ENCODE data around the gene LHB. TPM values are rescaled to one million over a fixed set of nuclear protein-coding genes. Genes with fewer than 3 reads are reported as not detected.

Gene LHB
- polyA plus RNA-seq, 1 donor = not detected

DNA sequence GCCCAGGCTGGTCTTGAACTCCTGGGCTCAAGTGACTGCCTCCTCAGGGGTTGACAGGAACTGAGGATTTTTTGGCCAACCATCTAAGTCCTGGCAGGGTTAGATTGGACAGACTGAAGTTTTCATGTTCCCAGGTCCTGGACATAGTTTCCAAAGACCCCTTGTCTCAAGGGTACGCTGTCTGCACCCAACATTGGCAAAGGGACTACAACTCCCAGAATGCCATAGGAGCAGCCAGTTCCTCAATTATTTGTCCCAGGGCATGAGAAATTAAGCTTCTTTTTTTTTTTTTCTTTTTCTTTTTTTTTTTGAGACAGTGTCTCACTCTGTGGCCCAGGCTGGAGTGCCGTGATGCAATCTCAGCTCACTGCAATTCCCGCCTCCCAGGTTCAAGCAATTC, 30.7 kb downstream of the LHB start:
- no peak for DNase-seq (ENCODE audit: low read depth)

DNA sequence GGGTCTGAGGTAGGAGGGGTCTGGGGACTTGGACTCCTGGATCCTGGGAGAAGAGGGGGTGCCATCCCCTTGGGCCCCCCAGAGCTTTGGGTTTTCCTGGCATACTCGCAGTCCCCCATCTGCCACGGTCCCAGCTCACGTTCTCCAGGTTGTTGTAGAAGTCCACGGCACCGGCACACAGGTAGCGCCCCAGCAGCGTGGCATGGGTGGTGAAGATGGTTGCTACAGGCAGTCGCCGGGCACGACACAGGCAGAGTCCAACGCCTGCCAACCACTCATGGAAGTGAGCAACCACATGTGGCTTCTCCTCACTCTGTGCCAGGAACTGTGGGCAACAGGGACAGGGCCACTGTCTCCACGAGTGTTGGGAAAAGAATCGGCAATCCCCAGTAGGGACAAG, 31.2 kb downstream of the LHB start:
- DNase-seq (ENCODE audit: low read depth) = no peak

DNA sequence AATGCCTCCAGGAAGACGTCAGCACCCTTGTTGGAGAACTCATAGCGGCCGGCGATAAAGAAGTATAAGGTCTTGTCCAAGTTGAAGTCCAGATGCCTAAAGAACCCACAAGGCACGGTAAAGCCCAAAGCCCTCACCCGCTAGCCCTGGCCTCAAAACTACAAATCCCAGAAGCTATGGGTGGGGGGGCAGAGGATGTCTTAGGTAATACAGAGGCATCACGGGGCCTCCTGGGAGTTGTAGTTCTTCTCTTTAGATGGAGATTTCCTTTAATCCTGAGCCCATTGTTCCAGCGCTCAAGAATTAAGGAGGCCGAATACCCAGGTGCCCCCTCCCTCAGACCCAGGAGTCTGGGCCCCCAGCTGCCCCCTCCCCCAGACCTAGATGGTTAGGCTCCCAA, 34.6 kb downstream of the LHB start:
- DNase-seq (ENCODE audit: low read depth) = no peak

DNA sequence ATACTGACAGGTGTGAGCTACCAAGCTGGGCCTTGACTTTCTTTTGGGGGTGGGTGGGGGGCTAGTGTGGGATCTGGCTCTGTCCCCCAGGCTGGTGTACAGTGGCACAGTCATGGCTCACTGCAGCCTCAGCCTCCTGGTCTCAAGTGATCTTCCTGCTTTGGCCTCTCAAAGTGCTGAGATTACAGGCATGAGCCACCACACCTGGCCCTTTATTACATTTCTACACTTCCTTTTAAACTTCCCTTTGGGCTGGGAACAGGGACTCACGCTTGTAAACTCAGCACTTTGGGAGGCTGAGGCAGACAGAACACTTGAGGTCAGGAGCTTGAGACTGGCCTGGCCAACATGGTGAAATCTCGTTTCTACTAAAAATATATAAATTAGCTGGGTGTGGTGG, 39.8 kb downstream of the LHB start:
- no peak for DNase-seq (ENCODE audit: low read depth)

DNA sequence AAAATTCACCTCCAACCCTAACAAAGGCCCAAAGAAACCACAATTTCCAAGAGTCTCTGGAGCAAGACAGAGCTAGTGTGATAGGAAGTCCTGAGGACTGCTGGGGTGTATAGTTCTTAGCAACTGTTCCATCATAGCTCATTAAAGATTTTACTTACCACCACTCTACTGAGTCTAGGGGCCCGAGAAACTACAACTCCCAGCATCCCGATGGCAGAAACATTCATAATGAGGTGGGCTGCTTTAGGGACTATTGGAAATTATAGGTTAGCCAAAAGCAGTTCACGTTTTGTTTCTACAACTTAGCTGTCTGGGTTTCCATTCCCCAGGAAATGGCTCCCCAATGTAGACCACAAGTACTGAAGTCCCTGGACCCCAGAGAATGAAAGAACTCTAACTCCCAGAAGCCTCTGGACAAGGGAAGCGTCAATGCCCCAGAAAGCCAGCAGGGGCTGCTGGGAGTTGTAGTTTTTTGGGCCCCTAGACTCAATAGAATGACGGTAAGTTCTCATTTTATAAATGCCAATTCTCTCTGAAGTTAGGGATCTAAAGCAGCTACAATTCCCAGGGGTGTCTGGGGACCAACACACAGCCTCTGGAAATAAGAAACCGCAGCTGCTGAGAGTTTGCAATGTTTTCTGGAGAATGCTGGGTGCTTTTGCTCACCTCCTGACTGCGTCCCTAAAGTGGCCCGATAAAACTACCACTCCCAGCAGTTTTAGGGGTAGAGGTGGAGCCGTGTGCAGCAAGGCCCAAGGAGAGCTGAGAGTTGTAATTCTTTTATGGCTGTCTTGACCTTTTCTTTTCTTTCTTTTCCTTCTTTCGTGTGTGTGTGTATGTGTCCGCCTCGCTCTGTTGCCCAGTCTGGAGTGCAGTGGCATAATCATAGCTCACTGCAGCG, 40.7 kb downstream of the LHB start:
- no peak for DNase-seq (ENCODE audit: low read depth)

DNA sequence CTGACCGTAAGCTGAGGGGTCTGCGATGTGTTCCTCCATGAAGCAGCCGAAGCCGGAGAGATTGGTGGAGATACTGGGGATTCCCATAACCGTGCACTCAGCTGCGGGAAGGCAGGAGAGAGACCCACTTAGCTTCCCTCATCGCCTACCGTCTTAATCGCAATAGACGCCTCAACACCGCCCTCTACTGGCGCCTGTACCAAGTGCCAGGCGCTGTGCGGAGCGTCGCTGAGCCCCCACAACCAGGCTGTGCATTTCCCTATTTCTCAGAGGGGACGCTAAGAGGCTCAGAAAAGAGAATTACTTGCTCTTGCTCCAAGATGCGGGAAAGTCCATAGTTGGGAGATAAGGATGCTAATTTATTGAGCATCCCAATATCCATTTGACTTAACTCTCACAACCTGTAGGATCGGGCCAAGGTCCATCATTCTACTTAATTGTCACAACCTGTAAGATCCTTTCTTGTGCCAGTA, 45.9 kb downstream of the LHB start:
- DNase-seq (ENCODE audit: low read depth) = no peak

DNA sequence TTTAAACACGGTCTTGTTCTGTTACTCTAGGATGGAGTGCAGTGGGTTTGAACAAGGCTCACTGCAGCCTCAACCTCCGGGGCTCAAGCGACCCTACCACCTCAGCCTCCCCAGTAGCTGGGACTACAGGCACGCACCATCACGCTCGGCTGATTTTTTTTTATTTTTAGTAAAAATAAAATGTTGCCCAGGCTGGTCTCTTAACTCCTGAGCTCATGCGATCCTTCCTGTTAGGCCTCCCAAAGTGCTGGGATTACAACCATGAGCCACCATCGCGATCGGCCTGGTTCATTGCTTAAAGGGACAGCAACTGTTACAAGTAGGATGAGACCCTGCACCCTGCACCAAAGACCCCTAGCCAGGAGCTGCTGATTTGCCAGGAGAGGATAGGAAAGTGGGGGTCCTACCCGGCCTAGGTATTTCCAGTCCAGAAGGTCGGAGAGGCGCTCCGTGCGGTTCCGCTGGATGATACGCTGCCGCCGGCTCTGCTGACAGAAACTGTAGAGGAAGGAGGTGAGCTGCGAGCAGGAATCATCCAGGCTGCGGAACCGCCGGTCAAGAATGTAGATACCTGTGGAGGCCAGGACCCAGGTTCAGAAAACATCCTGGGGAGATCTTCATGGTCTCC, 46.6 kb downstream of the LHB start:
- no peak for DNase-seq (ENCODE audit: low read depth)

DNA sequence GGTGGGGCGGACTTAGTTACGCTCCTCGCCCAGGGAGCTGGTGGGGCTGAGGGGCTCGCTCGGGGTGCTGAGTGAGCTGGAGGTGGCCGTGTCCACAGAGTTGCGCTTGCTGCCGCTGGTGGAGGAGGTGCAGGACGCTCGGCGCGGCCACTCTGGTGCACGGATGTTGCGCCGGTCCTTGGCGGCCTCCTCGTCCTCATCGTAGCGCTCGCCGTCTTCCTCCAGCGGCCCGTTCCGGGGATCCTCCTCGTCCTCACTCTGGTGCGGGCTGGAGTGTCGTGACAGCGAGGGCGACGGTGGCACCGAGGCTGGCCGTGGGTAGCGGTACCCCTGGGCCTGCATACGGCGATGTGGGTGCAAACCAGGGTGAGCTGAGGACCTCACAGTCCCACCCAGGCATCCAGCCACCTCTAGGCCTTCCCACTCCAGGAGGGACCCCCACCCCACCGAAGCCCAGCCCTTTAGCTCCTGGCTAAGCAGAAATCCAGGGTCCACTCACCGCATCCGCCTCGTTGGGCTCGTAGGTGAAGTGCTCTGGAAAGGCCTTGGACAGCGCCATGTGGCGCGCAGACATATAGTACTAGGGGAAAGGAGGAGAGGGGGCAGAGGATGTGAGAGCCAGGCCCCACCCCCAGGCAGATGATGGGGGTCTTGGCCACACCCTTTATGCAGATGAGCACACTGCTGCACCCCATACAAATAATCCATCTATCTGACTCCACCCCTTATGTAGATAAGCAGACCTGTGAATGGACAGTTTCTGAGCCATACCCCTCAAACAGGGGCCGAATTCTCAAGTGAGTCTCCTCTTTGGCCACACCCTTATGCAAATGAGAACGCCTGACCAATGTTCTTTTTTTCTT, 47.4 kb downstream of the LHB start:
- no peak for DNase-seq (ENCODE audit: low read depth)

DNA sequence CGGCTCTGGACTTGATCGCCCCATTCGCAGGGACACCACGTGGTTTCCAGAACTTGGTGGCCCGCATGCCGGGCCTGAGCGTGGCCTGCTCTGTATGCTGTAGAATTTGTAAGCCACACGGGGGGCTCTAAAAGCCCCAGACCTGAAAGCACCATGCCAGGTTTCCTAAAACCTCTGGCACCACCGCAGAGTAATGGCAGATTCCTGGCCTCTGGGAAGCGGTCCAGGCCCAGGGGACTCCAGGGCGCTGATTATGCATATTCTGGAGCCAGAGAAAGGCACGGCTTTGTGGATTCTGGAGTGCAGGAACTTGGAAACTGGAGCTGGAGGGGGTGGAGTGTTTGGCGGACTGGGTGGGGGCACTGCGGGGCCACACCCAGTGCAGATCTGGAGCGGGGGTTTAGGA, 48.1 kb downstream of the LHB start:
- DNase-seq (ENCODE audit: low read depth) = no peak

DNA sequence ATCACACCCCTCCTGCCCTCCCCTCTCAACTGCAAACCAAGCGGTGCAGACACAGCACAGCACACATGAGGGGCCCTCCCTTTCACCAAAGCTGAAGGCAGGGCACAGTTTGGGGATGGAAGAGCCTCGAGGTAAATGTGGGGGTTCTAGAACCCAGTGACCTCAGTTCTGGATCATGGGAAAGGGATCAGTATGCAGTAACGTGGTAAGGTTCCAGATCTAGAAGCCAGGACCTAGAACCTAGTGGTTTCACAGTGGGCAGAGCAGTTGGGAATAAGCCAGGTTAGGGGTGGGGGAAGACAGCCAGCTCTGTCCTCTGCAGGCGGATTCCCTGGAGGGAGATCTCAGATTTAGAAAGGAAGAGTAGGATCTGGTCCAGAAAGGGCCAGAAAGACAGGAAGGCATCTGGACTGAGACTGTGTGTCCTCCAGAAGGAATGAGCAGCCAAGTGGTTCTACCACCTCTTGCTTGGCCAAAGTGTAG, 48.7 kb downstream of the LHB start:
- DNase-seq (ENCODE audit: low read depth) = no peak

DNA sequence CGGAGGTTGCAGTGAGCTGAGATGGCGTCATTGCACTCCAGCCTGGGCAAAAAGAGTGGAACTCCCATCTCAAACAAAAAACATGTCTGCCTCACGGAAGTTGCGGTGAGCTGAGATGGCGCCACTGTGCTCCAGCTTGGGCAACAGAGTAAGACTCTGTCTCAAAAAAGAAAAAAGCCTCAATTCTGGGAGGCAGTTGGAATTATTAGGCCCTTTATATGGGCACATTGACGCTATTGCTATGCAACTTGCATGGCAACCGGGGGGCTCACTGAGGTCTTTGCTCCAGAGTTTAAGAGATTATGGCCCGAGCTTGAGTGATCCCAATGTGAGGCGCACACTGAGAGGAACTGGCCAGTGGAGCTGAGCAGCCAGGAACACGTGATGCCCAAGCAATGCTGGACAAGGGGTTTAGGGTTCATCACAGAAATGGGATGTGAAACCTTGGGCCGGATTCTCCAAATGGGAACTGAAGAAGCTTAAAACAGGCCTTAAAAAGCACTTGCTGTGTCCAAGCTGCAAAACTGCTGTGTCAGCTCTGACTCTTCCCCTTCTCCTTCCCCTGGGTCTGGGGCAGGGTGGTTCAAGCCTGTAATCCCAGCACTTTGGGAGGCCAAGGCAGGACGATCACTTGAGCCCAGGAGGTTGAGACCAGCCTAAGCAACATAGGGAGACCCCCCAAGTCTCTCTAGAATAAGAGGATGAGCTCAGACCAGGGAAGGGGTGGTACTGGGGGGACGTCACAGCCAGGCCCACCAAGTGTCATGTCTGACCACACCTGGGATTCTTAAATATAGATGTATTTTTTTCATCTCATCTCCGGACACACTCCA, 49.3 kb downstream of the LHB start:
- DNase-seq (ENCODE audit: low read depth) = no peak

DNA sequence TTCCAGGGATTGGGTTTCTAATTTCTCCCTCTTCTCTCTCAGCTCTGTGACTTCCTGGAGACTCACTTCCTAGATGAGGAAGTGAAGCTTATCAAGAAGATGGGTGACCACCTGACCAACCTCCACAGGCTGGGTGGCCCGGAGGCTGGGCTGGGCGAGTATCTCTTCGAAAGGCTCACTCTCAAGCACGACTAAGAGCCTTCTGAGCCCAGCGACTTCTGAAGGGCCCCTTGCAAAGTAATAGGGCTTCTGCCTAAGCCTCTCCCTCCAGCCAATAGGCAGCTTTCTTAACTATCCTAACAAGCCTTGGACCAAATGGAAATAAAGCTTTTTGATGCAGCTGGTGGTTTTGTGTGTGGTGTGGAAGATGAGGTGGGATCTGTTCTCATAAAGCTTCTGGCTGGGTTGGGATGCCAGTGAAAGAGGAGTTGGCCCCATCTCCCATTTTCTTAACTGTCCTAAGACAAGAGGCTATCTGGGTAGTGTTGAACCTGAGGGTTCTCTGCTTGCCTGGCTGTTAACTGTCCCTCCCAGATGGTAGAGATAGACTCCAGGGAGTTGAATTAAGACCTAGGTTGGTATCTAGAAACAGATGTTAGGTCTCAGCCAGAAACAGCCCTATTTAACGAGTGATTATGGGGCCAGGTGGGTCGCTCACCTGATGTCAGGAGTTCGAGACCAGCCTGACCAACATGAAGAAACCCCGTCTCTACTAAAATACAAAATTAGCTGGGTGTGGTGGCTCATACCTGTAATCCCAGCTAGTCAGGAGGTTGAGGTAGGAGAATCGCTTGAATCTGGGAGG, 50.1 kb downstream of the LHB start:
- no peak for DNase-seq (ENCODE audit: low read depth)

Other genes with a start within 250 kb of the LHB start
- 25.6 TPM for gene BCAT2, start 206.1 kb downstream of the LHB start, polyA plus RNA-seq (ENCODE audit: insufficient read length)
- gene HSD17B14, start 180.6 kb downstream of the LHB start, polyA plus RNA-seq (ENCODE audit: insufficient read length) = 3.1 TPM
- gene PLEKHA4, start 148.5 kb downstream of the LHB start, polyA plus RNA-seq (ENCODE audit: insufficient read length) = 28.0 TPM
- gene PPP1R15A, start 144.7 kb downstream of the LHB start, polyA plus RNA-seq (ENCODE audit: insufficient read length) = 45.9 TPM
- not detected for gene TULP2, start 118.3 kb downstream of the LHB start, polyA plus RNA-seq (ENCODE audit: insufficient read length)
- 152 TPM for gene NUCB1, start 116.8 kb downstream of the LHB start, polyA plus RNA-seq (ENCODE audit: insufficient read length)
- 0.54 TPM for gene DHDH, start 83.4 kb downstream of the LHB start, polyA plus RNA-seq (ENCODE audit: insufficient read length)
- 40.7 TPM for gene BAX, start 62.2 kb downstream of the LHB start, polyA plus RNA-seq (ENCODE audit: insufficient read length)
- gene FTL, start 51.8 kb downstream of the LHB start, polyA plus RNA-seq (ENCODE audit: insufficient read length) = 520 TPM
- gene GYS1, start 23.8 kb downstream of the LHB start, polyA plus RNA-seq (ENCODE audit: insufficient read length) = 89.0 TPM
- 55.3 TPM for gene RUVBL2, start 23.2 kb downstream of the LHB start, polyA plus RNA-seq (ENCODE audit: insufficient read length)
- not detected for gene CGB3, start 7.2 kb upstream of the LHB start, polyA plus RNA-seq (ENCODE audit: insufficient read length)
- gene CGB2, start 14.8 kb upstream of the LHB start, polyA plus RNA-seq (ENCODE audit: insufficient read length) = not detected
- gene CGB1, start 19.8 kb upstream of the LHB start, polyA plus RNA-seq (ENCODE audit: insufficient read length) = not detected
- gene CGB5, start 26.8 kb upstream of the LHB start, polyA plus RNA-seq (ENCODE audit: insufficient read length) = not detected
- not detected for gene CGB8, start 32.0 kb upstream of the LHB start, polyA plus RNA-seq (ENCODE audit: insufficient read length)
- 1.5 TPM for gene CGB7, start 40.7 kb upstream of the LHB start, polyA plus RNA-seq (ENCODE audit: insufficient read length)
- gene NTF4, start 47.7 kb upstream of the LHB start, polyA plus RNA-seq (ENCODE audit: insufficient read length) = 6.5 TPM
- gene KCNA7, start 55.6 kb upstream of the LHB start, polyA plus RNA-seq (ENCODE audit: insufficient read length) = 10.4 TPM
- 218 TPM for gene SNRNP70, start 68.4 kb upstream of the LHB start, polyA plus RNA-seq (ENCODE audit: insufficient read length)
- 16.1 TPM for gene LIN7B, start 97.3 kb upstream of the LHB start, polyA plus RNA-seq (ENCODE audit: insufficient read length)
- gene C19orf73, start 102.1 kb upstream of the LHB start, polyA plus RNA-seq (ENCODE audit: insufficient read length) = 0.33 TPM
- 7.8 TPM for gene PPFIA3, start 102.5 kb upstream of the LHB start, polyA plus RNA-seq (ENCODE audit: insufficient read length)
- 178 TPM for gene HRC, start 138.3 kb upstream of the LHB start, polyA plus RNA-seq (ENCODE audit: insufficient read length)
- 32.7 TPM for gene TRPM4, start 140.7 kb upstream of the LHB start, polyA plus RNA-seq (ENCODE audit: insufficient read length)

All from forelimb muscle (tissue), 1 donor.